ENCODE measurements around the gene CAPN10. TPM values are rescaled to one million over a fixed set of nuclear protein-coding genes. Genes with fewer than 3 reads are reported as not detected.
A peak's percentile ranks its signal among the peaks of the same experiment; 100 is the strongest.

The CAPN10 gene
- polyA plus RNA-seq, 2 of the 4 experiments (the other 2 are of a cell fraction): 8.4 to 15.8 TPM

- no peak for TF ChIP-seq HMGXB4 (CRISPR knock-in tag; IDR thresholded peaks at IDR 0.05; ENCODE audit: borderline replicate concordance)
- TF ChIP-seq BHLHE40 (IDR thresholded peaks at IDR 0.05; ENCODE audit: low read depth, low read length): no peak
These were observed 52.1 kb downstream of the CAPN10 start (continued) for GRCh38 chr2:240638512-240639160.

GRCh38 chr2:240639566-240639965, 53.0 kb downstream of the CAPN10 start:
- H3K4me3 ChIP-seq: no peak overlapping the region
- FAIRE-seq (no peak), DNase-seq (ENCODE audit: low read depth in 1 of 2, low spot score in 1 of 2) (no peak), ATAC-seq (no peak)
- H3K4me2 ChIP-seq: no peak overlapping the region
- WGBS (ENCODE audit: missing lambda C conversion rate): 68% methylated on average over 18 of the region's 18 CpGs
- no peaks in the 10 kb centered on the region for H3K9me3 ChIP-seq
- POLR2A ChIA-PET: no interaction called here
- TF ChIP-seq USF2 (IDR thresholded peaks at IDR 0.05) (no peak), EHF (CRISPR knock-in tag; IDR thresholded peaks at IDR 0.05) (no peak), MAZ (IDR thresholded peaks at IDR 0.05; ENCODE audit: borderline replicate concordance, low read depth, low read length) (no peak)
- H3K27ac ChIP-seq: no peak overlapping the region
- no peaks in the 10 kb centered on the region for H3K4me1 ChIP-seq
- CTCF ChIA-PET: interaction anchor here (0.6 to 1.1 kb wide), 3 partner anchors 10 to 1205 kb away, joined by 3 to 4 read pairs (median 4); no protein-coding TSS in a partner anchor

GRCh38 chr2:240640939-240641338, 54.4 kb downstream of the CAPN10 start:
- no peak overlapping the region for H3K27ac ChIP-seq
- FAIRE-seq: no peak
- WGBS (ENCODE audit: missing lambda C conversion rate): 15% methylated on average over 14 of the region's 16 CpGs

More at GRCh38 chr2:240640939-240641338, 54.4 kb downstream of the CAPN10 start:
- ChIA-PET POLR2A (no interaction called here), CTCF (interaction anchor here (0.7 to 1.1 kb wide), 4 partner anchors 8 to 199 kb away, joined by 3 to 8 read pairs (median 4); no protein-coding TSS in a partner anchor)
- TF ChIP-seq RAD21 (conservative IDR thresholded peaks at IDR 0.05 in 1 of 2, IDR thresholded peaks at IDR 0.05 in 1 of 2): peak; percentile 28 to 55; a peak in 3 of 5 replicates
- peak; percentile 45 for TF ChIP-seq CTCF (IDR thresholded peaks at IDR 0.05)
- TF ChIP-seq ZFP36 (IDR thresholded peaks at IDR 0.05; ENCODE audit: borderline replicate concordance, partially characterized antibody): no peak
- no peak for TF ChIP-seq REST (IDR thresholded peaks at IDR 0.05)
- peak; percentile 52 for TF ChIP-seq SMC3 (IDR thresholded peaks at IDR 0.05)
- no peak for TF ChIP-seq RARB (CRISPR knock-in tag; IDR thresholded peaks at IDR 0.05)
- no peak for TF ChIP-seq NFE2L2 (conservative IDR thresholded peaks at IDR 0.05; ENCODE audit: low read length)
- peak; percentile 77 to 91 for ATAC-seq
- Histone ChIP-seq H3K4me1 (no peaks in the 10 kb centered on the region), H3K4me3 (no peak overlapping the region), H3K9me3 (no peaks in the 10 kb centered on the region), H3K4me2 (no peak overlapping the region)
- DNase-seq (ENCODE audit: low read depth in 1 of 2, low spot score in 1 of 2): peak; percentile 70 to 73
